HCT116 (cell line): Measurements from ENCODE around the gene HMGXB3. TPM values are rescaled to one million over a fixed set of nuclear protein-coding genes. Genes with fewer than 3 reads are reported as not detected.

ENCODE experiments used
- ATAC-seq: fragments of 200-7000 bp; cut with Tn5 transposase; 2 replicates; pipeline ENCODE4 v1.9.1; 2020; ENCODE audit warnings: mild to moderate bottlenecking, moderate library complexity
- BruUV-seq: library from RNA; stranded (reverse); fragments of 400-500 nt; replicated peaks from 2 replicates; lab custom pipeline; 2021; lab: Mats Ljungman, UMichigan
- CTCF ChIA-PET: fragments of 300-600 bp; sonication (Branson Sonifier 250); formaldehyde crosslinking; loops from one replicate; lab custom pipeline; 2021; ENCODE audit warnings: antibody characterized with exemption; lab: Charles Lee
- POLR2A ChIA-PET: fragments of 300-600, 350-600 bp; sonication (Branson Sonifier 250); formaldehyde crosslinking; loops from one replicate; lab custom pipeline; 2021; ENCODE audit warnings: antibody characterized with exemption; lab: Charles Lee
- RAD21 ChIA-PET, 2 experiments: fragments of 300-600 bp; sonication (Branson Sonifier 250); formaldehyde crosslinking; loops; one replicate each; lab custom pipeline; 2023; ENCODE audit warnings: low total read pairs in 2 of 2; ENCODE audit not compliant: uncharacterized antibody in 2 of 2, unreplicated experiment in 2 of 2, low non-redundant PET in 1 of 2; lab: Charles Lee
- DNase-seq: peaks from one replicate; pipeline ENCODE4 v3.0.0-alpha.2; 2010; ENCODE audit warnings: low read depth, low spot score
- H2AFZ ChIP-seq: fragments of 200-600 bp; shearing (Covaris generic), sonication (generic); 2 replicates; pipeline ENCODE4 v1.6.1; 2017; ENCODE audit warnings: low read depth, mixed run types, mixed read lengths, antibody characterized with exemption, low read length; ENCODE audit not compliant: poor library complexity, severe bottlenecking
- H3K27ac ChIP-seq: 2 replicates; pipeline ENCODE4 v1.5.1; 2012; ENCODE audit warnings: low read depth, low read length
- H3K27me3 ChIP-seq: fragments of 200-600 bp; sonication (generic); 2 replicates; pipeline ENCODE4 v1.6.1; 2016; ENCODE audit warnings: mixed run types, low read length, mixed read lengths; ENCODE audit not compliant: insufficient read depth
- H3K36me3 ChIP-seq, 2 experiments: fragments of 200-500 bp in 1 of 2; fragments of 200-600 bp in 1 of 2; sonication (Bioruptor generic) in 1 of 2; sonication (generic) in 1 of 2; 2 replicates each; pipeline versions ENCODE4 v1.5.1 to v1.6.1; 2014 to 2016; ENCODE audit warnings: low read length in 2 of 2, inconsistent platforms in 1 of 2, mixed read lengths in 1 of 2, mixed run types in 1 of 2; ENCODE audit not compliant: insufficient read depth in 2 of 2, control insufficient read depth in 1 of 2
- H3K4me1 ChIP-seq, 2 experiments: fragments of 200-600 bp in 1 of 2; sonication (generic) in 1 of 2; 2 replicates each; pipeline versions ENCODE4 v1.5.1 to v1.6.1; 2012 to 2017; ENCODE audit warnings: low read length in 2 of 2, inconsistent platforms in 1 of 2, mild to moderate bottlenecking in 1 of 2, mixed read lengths in 1 of 2, mixed run types in 1 of 2, moderate library complexity in 1 of 2; ENCODE audit not compliant: insufficient read depth in 2 of 2, control insufficient read depth in 1 of 2
- H3K4me2 ChIP-seq: fragments of 200-600 bp; sonication (generic); 2 replicates; pipeline ENCODE4 v1.6.1; 2017; ENCODE audit warnings: mixed run types, low read length, mixed read lengths
- H3K4me3 ChIP-seq, 2 experiments: fragments of 200-600 bp in 1 of 2; sonication (generic) in 1 of 2; replicated peaks in 1 of 2; 2 replicates each; pipeline ENCODE4 v1.5.1; 2011 to 2016; ENCODE audit warnings: low read length in 2 of 2, control low read depth in 1 of 2, low read depth in 1 of 2, mild to moderate bottlenecking in 1 of 2, mixed read lengths in 1 of 2, mixed run types in 1 of 2
- H3K79me2 ChIP-seq: fragments of 200-600 bp; sonication (generic); 2 replicates; pipeline ENCODE4 v1.6.1; 2017; ENCODE audit warnings: mild to moderate bottlenecking, mixed run types, low read length, moderate library complexity, mixed read lengths; ENCODE audit not compliant: insufficient read depth
- H3K9ac ChIP-seq: fragments of 200-600 bp; sonication (generic); 2 replicates; pipeline ENCODE4 v1.6.1; 2016; ENCODE audit warnings: low read length, mixed read lengths
- H3K9me2 ChIP-seq: fragments of 200-600 bp; sonication (generic), shearing (Covaris generic); 2 replicates; pipeline ENCODE4 v1.6.1; 2017; ENCODE audit warnings: mixed run types, mild to moderate bottlenecking, moderate library complexity; ENCODE audit not compliant: insufficient read depth
- H3K9me3 ChIP-seq, 2 experiments: fragments of 200-500 bp in 1 of 2; fragments of 200-600 bp in 1 of 2; sonication (Bioruptor generic) in 1 of 2; sonication (generic) in 1 of 2; 2 replicates each; pipeline ENCODE4 v1.6.1; 2014 to 2017; ENCODE audit warnings: low read length in 2 of 2, mixed read lengths in 2 of 2, inconsistent platforms in 1 of 2, low read depth in 1 of 2, mild to moderate bottlenecking in 1 of 2, mixed run types in 1 of 2, moderate library complexity in 1 of 2; ENCODE audit not compliant: control insufficient read depth in 1 of 2, insufficient read depth in 1 of 2
- H4K20me1 ChIP-seq: fragments of 200-600 bp; sonication (generic), shearing (Covaris generic); 2 replicates; pipeline ENCODE4 v1.6.1; 2017; ENCODE audit warnings: mixed run types, mild to moderate bottlenecking, moderate library complexity; ENCODE audit not compliant: insufficient read depth
- CBX3 ChIP-seq: IDR thresholded peaks from 2 replicates; pipeline ENCODE4 v1.6.1; 2012; ENCODE audit warnings: low read depth
- EGR1 ChIP-seq: IDR thresholded peaks from 2 replicates; pipeline ENCODE4 v1.6.1; 2012; ENCODE audit warnings: low read depth
- ELF1 ChIP-seq: IDR thresholded peaks from 2 replicates; pipeline ENCODE4 v1.6.1; 2012; ENCODE audit warnings: low read depth, borderline replicate concordance
- EZH2phosphoT487 ChIP-seq: fragments of 200-600 bp; IDR thresholded peaks from 2 replicates; pipeline ENCODE4 v1.6.1; 2018; ENCODE audit warnings: antibody characterized with exemption, borderline replicate concordance
- FOSL1 ChIP-seq: IDR thresholded peaks from 2 replicates; pipeline ENCODE4 v1.6.1; 2012; ENCODE audit warnings: low read depth
- POLR2A ChIP-seq: IDR thresholded peaks from 2 replicates; pipeline ENCODE4 v1.7.0; 2011; ENCODE audit warnings: borderline replicate concordance; ENCODE audit not compliant: insufficient read depth, insufficient read length; ENCODE audit errors: extremely low read depth
- POLR2AphosphoS5 ChIP-seq: IDR thresholded peaks from 2 replicates; pipeline ENCODE4 v1.6.1; 2011; ENCODE audit warnings: mild to moderate bottlenecking, low read depth, low read length, moderate library complexity
- RAD21 ChIP-seq: IDR thresholded peaks from 2 replicates; pipeline ENCODE4 v1.6.1; 2012; ENCODE audit warnings: low read depth, mild to moderate bottlenecking
- SIN3A ChIP-seq: IDR thresholded peaks from 2 replicates; pipeline ENCODE4 v1.6.1; 2012; ENCODE audit warnings: low read depth
- SP1 ChIP-seq: IDR thresholded peaks from 2 replicates; pipeline ENCODE4 v1.6.1; 2012; ENCODE audit warnings: low read depth
- TCF7L2 ChIP-seq: IDR thresholded peaks from 2 replicates; pipeline ENCODE4 v1.7.0; 2011; ENCODE audit warnings: borderline replicate concordance, inconsistent platforms; ENCODE audit not compliant: insufficient read depth, insufficient read length; ENCODE audit errors: extremely low read depth
- YY1 ChIP-seq: IDR thresholded peaks from 2 replicates; pipeline ENCODE4 v1.6.1; 2011; ENCODE audit warnings: low read length, low read depth, moderate library complexity, mild to moderate bottlenecking; ENCODE audit not compliant: insufficient replicate concordance; ENCODE audit errors: extremely low read depth
- ZFX ChIP-seq: fragments of 450-650 bp; IDR thresholded peaks from 2 replicates; pipeline ENCODE4 v1.6.1; 2017
- intact Hi-C: fragments of 100-400 bp; cut with micrococcal nuclease; formaldehyde crosslinking; loops from 2 replicates; pipeline ENCODE4 v1.10.0; 2022
- total RNA-seq: library from RNA; stranded (reverse); gene quantifications from one replicate; pipeline ENCODE4 v1.2.1, GENCODE V29; 2021; ENCODE audit not compliant: unreplicated experiment
- TF ChIP-seq, protein P1 (sequence below), 3 experiments: fragments of 200-600 bp in 1 of 3; sonication (generic) in 1 of 3; IDR thresholded peaks in 2 of 3; conservative IDR thresholded peaks in 1 of 3; 2 replicates each; pipeline ENCODE4 v1.5.1; 2012 to 2017; ENCODE audit warnings: low read depth in 2 of 3, low read length in 2 of 3, antibody characterized with exemption in 1 of 3, borderline replicate concordance in 1 of 3, control low read depth in 1 of 3, mild to moderate bottlenecking in 1 of 3, mixed read lengths in 1 of 3, mixed run types in 1 of 3, moderate library complexity in 1 of 3; ENCODE audit not compliant: insufficient read depth in 1 of 3
- TF ChIP-seq, protein P2 (sequence below): IDR thresholded peaks from 2 replicates; pipeline ENCODE4 v1.6.1; 2012
- TF ChIP-seq, protein P3 (sequence below): IDR thresholded peaks from 2 replicates; pipeline ENCODE4 v1.6.1; 2012; ENCODE audit warnings: low read depth
- TF ChIP-seq, protein P4 (sequence below): IDR thresholded peaks from 2 replicates; pipeline ENCODE4 v1.6.1; 2011; ENCODE audit warnings: mild to moderate bottlenecking, low read length, moderate library complexity; ENCODE audit not compliant: insufficient replicate concordance; ENCODE audit errors: extremely low read depth

Gene HMGXB3
- total RNA-seq, 1 experiment from 2014 or later = 41.8 TPM

DNA sequence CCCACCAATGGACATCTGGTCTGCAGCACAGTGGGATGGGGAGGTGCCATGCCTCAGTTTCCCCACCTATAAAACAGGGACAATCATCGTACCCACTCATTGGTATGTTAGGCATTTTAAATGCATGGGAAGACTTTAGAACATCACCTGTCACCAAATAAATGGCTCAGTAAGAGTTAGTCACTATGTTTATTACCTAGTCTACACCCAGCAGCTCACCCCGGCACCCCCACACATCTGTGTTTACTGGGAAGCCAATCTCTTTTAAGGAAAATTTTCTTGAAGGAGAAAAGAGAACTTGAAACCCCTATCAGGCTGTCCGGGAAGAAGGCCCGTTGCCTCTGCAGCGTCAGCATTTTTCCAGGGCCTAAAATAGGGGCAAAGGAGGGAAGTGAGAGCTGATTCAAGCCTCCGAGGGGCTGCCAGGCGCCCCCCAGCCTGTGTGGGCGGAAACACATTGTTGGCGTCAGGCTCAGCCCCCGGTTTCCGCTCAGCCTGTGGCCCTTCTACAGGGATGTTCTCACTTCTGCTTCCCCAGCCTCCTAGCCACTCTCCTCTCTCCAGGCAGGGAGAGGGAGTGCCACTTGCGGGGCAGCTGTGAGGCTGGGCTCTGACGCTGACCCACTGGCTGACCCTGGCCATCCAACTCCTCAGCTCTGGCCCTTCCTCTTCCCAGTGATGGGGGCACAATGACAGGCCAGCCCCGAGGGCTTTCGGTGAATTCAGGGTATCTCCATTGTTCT is 81.2 kb downstream of the HMGXB3 start:
- no TSS peak for BruUV-seq
- H3K4me3 ChIP-seq = no peak overlapping the region
- no peak overlapping the region for H3K4me2 ChIP-seq
- H3K27ac ChIP-seq = no peak overlapping the region
- DNase-seq = no peak
- H3K79me2 ChIP-seq = no peaks in the 10 kb centered on the region
- intact Hi-C loops = no loop called here
- TF ChIP-seq EGR1 (no peak), POLR2AphosphoS5 (no peak), SP1 (no peak), YY1 (no peak), EZH2phosphoT487 (no peak), TCF7L2 (no peak), FOSL1 (no peak), ELF1 (no peak), POLR2A (no peak), CBX3 (no peak), RAD21 (no peak), SIN3A (no peak), ZFX (no peak)
- TF ChIP-seq, protein P1, sequence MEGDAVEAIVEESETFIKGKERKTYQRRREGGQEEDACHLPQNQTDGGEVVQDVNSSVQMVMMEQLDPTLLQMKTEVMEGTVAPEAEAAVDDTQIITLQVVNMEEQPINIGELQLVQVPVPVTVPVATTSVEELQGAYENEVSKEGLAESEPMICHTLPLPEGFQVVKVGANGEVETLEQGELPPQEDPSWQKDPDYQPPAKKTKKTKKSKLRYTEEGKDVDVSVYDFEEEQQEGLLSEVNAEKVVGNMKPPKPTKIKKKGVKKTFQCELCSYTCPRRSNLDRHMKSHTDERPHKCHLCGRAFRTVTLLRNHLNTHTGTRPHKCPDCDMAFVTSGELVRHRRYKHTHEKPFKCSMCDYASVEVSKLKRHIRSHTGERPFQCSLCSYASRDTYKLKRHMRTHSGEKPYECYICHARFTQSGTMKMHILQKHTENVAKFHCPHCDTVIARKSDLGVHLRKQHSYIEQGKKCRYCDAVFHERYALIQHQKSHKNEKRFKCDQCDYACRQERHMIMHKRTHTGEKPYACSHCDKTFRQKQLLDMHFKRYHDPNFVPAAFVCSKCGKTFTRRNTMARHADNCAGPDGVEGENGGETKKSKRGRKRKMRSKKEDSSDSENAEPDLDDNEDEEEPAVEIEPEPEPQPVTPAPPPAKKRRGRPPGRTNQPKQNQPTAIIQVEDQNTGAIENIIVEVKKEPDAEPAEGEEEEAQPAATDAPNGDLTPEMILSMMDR (IDR thresholded peaks at IDR 0.05 in 2 of 3, conservative IDR thresholded peaks at IDR 0.05 in 1 of 3; ENCODE audit: borderline replicate concordance in 1 of 3, insufficient read depth in 1 of 3, low read depth in 2 of 3, low read length in 2 of 3) = no peak
- TF ChIP-seq, protein P2, sequence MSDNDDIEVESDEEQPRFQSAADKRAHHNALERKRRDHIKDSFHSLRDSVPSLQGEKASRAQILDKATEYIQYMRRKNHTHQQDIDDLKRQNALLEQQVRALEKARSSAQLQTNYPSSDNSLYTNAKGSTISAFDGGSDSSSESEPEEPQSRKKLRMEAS = no peak
- TF ChIP-seq, protein P3, sequence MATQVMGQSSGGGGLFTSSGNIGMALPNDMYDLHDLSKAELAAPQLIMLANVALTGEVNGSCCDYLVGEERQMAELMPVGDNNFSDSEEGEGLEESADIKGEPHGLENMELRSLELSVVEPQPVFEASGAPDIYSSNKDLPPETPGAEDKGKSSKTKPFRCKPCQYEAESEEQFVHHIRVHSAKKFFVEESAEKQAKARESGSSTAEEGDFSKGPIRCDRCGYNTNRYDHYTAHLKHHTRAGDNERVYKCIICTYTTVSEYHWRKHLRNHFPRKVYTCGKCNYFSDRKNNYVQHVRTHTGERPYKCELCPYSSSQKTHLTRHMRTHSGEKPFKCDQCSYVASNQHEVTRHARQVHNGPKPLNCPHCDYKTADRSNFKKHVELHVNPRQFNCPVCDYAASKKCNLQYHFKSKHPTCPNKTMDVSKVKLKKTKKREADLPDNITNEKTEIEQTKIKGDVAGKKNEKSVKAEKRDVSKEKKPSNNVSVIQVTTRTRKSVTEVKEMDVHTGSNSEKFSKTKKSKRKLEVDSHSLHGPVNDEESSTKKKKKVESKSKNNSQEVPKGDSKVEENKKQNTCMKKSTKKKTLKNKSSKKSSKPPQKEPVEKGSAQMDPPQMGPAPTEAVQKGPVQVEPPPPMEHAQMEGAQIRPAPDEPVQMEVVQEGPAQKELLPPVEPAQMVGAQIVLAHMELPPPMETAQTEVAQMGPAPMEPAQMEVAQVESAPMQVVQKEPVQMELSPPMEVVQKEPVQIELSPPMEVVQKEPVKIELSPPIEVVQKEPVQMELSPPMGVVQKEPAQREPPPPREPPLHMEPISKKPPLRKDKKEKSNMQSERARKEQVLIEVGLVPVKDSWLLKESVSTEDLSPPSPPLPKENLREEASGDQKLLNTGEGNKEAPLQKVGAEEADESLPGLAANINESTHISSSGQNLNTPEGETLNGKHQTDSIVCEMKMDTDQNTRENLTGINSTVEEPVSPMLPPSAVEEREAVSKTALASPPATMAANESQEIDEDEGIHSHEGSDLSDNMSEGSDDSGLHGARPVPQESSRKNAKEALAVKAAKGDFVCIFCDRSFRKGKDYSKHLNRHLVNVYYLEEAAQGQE = no peak
- TF ChIP-seq, protein P4, sequence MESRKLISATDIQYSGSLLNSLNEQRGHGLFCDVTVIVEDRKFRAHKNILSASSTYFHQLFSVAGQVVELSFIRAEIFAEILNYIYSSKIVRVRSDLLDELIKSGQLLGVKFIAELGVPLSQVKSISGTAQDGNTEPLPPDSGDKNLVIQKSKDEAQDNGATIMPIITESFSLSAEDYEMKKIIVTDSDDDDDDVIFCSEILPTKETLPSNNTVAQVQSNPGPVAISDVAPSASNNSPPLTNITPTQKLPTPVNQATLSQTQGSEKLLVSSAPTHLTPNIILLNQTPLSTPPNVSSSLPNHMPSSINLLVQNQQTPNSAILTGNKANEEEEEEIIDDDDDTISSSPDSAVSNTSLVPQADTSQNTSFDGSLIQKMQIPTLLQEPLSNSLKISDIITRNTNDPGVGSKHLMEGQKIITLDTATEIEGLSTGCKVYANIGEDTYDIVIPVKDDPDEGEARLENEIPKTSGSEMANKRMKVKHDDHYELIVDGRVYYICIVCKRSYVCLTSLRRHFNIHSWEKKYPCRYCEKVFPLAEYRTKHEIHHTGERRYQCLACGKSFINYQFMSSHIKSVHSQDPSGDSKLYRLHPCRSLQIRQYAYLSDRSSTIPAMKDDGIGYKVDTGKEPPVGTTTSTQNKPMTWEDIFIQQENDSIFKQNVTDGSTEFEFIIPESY = no peak
- H3K27me3 ChIP-seq = peaks cover 11% of the 10 kb centered on the region
- H3K4me1 ChIP-seq = no peaks in the 10 kb centered on the region
- POLR2A ChIA-PET = no interaction called here
- no peak overlapping the region for H3K9ac ChIP-seq
- no peaks in the 10 kb centered on the region for H3K9me3 ChIP-seq
- RAD21 ChIA-PET = no interaction called here
- CTCF ChIA-PET = no interaction called here
- no peaks in the 10 kb centered on the region for H3K36me3 ChIP-seq
- no peak overlapping the region for H2AFZ ChIP-seq
- H3K9me2 ChIP-seq = no peaks in the 10 kb centered on the region
- H4K20me1 ChIP-seq = no peaks in the 10 kb centered on the region
- no peak for ATAC-seq
